Activated CD4-positive, alpha-beta T cell treated with anti-CD3 and anti-CD28 coated beads, Interleukin-2, amount 50 U/mL, for 1 hour (primary cell): ENCODE results near the gene SCYGR7.
"Not testable (repeated sequence)": the region's sequence is repeated elsewhere in the genome, so short reads cannot be mapped to it uniquely, and the experiment has no call there.

ENCODE experiments used
- DNase-seq: peaks from one replicate; pipeline ENCODE4 v3.0.0-alpha.2; 2020

The SCYGR7 gene

GRCh38 chr2:227728035-227728434, at the start of gene SCYGR7:
TSS of gene SCYGR7 (plus strand) at chr2:227728335. CDS start at chr2:227728335, 0 bp downstream.
- DNase-seq, result no peak

GRCh38 chr2:227684258-227684657, 43.9 kb upstream of the SCYGR7 start:
- DNase-seq, result no peak

- DNase-seq, result no peak
These were observed 40.9 kb upstream of the SCYGR7 start for GRCh38 chr2:227687189-227687588.

GRCh38 chr2:227696990-227697679, 31.0 kb upstream of the SCYGR7 start:
- DNase-seq, result no peak

- DNase-seq, result no peak
These were observed 26.6 kb upstream of the SCYGR7 start for GRCh38 chr2:227701556-227701955.

- DNase-seq, result no peak
These were observed 24.8 kb upstream of the SCYGR7 start for GRCh38 chr2:227703280-227703732.

GRCh38 chr2:227703961-227704360, 24.2 kb upstream of the SCYGR7 start:
- DNase-seq, result no peak

GRCh38 chr2:227706859-227707258, 21.3 kb upstream of the SCYGR7 start:
- no peak for DNase-seq

- DNase-seq, result no peak
These were observed 20.7 kb upstream of the SCYGR7 start for GRCh38 chr2:227707390-227707789.

GRCh38 chr2:227710986-227711385, 17.1 kb upstream of the SCYGR7 start:
- DNase-seq, result no peak

- DNase-seq, result no peak
These were observed 14.8 kb upstream of the SCYGR7 start for GRCh38 chr2:227713291-227713690.

- no peak for DNase-seq
These were observed 11.6 kb upstream of the SCYGR7 start for GRCh38 chr2:227716501-227716900.

- no peak for DNase-seq
These were observed 10.2 kb upstream of the SCYGR7 start, which contains the start of gene SLC19A3 for GRCh38 chr2:227717687-227718567. TSS of gene SLC19A3 (minus strand) at chr2:227718028. CDS start at chr2:227702318, 15,710 bp downstream.

GRCh38 chr2:227719641-227720040, 8.5 kb upstream of the SCYGR7 start:
- no peak for DNase-seq

- no peak for DNase-seq
These were observed 7.5 kb upstream of the SCYGR7 start for GRCh38 chr2:227720680-227721079.

GRCh38 chr2:227722821-227723220, 5.3 kb upstream of the SCYGR7 start:
- not testable (repeated sequence) for DNase-seq

- DNase-seq, result no peak
These were observed 3.6 kb upstream of the SCYGR7 start, which contains the start of gene SCYGR6 for GRCh38 chr2:227724394-227725039. TSS of gene SCYGR6 (minus strand) at chr2:227724757. CDS start at chr2:227724757, 0 bp downstream.

- DNase-seq, result no peak
These were observed 11.2 kb downstream of the SCYGR7 start for GRCh38 chr2:227739351-227739750.

GRCh38 chr2:227740705-227741104, 12.6 kb downstream of the SCYGR7 start:
- DNase-seq, result not testable (repeated sequence)

- DNase-seq, result no peak
These were observed 17.5 kb downstream of the SCYGR7 start, which contains the start of gene SCYGR8 for GRCh38 chr2:227745594-227745993. TSS of gene SCYGR8 (plus strand) at chr2:227745894. CDS start at chr2:227745894, 0 bp downstream.

GRCh38 chr2:227748079-227748478, 19.9 kb downstream of the SCYGR7 start:
- DNase-seq, result no peak

GRCh38 chr2:227756261-227756660, 28.1 kb downstream of the SCYGR7 start:
- not testable (repeated sequence) for DNase-seq
